H1 (cell line): ENCODE results near the gene APOBEC3C. TPM values are rescaled to one million over a fixed set of nuclear protein-coding genes. Genes with fewer than 3 reads are reported as not detected.

Source experiments
- RAD21 ChIP-seq, 2 experiments: IDR thresholded peaks in 1 of 2; conservative IDR thresholded peaks in 1 of 2; 2 replicates each; pipeline ENCODE4 v1.6.1; 2011; ENCODE audit warnings: low read depth in 2 of 2, low read length in 2 of 2, improper control_type of control experiment in 1 of 2, inconsistent platforms in 1 of 2, mild to moderate bottlenecking in 1 of 2, moderate library complexity in 1 of 2
- TAF7 ChIP-seq: optimal IDR thresholded peaks from 2 replicates; pipeline ENCODE3; 2011; ENCODE audit warnings: low read depth, mild to moderate bottlenecking, inconsistent platforms, low read length, moderate library complexity, borderline replicate concordance
- polyA plus RNA-seq, 7 experiments: library from polyadenylated mRNA; depleted of rRNA in 3 of 7; stranded (reverse) in 5 of 7; unstranded in 2 of 7; fragments of >200 nt in 5 of 7; fragments of 200-250 nt in 2 of 7; gene quantifications; 1 replicate in 5 of 7; 2 replicates in 1 of 7; 4 replicates in 1 of 7; pipeline versions ENCODE4 v1.2.1 to v1.2.3, GENCODE V29; 2011 to 2013; ENCODE audit warnings: missing spikeins in 2 of 7, mixed read lengths in 2 of 7
- total RNA-seq: library from RNA; stranded (reverse); fragmentation: NEBNext Ultra II Directional; extraction: Animal tissue kit (Norgen Biotek cat#: 25700); gene quantifications from 2 replicates; pipeline ENCODE4 v1.2.1, GENCODE V29; 2021

APOBEC3C gene
- total and polyA plus RNA-seq, 2 of the 8 experiments (the other 6 are each of a cell fraction or from before 2014, with no cell fraction given): 20.3 to 23.3 TPM

GRCh38 chr22:39027717-39028116 is 13.7 kb downstream of the APOBEC3C start (continued):
- no peak for TF ChIP-seq RAD21 (IDR thresholded peaks at IDR 0.05 in 1 of 2, conservative IDR thresholded peaks at IDR 0.05 in 1 of 2; ENCODE audit: low read depth in 2 of 2, low read length in 2 of 2)
- no peak for TF ChIP-seq TAF7
